ENCODE measurements around the gene HDGFL3. TPM values are rescaled to one million over a fixed set of nuclear protein-coding genes. Genes with fewer than 3 reads are reported as not detected.

Gene HDGFL3
- total and polyA plus RNA-seq, 9 of the 15 experiments (the other 6 are each of a cell fraction or from before 2014, with no cell fraction given), result 6.7 to 42.0 (median 31.4) TPM

GRCh38 chr15:83207009-83207659, 489 bp downstream of the HDGFL3 start (continued):
- TF ChIP-seq JUN (IDR thresholded peaks at IDR 0.05; ENCODE audit: borderline replicate concordance, low read depth, low read length), result no peak
- TF ChIP-seq JUN (CRISPR knock-in tag; IDR thresholded peaks at IDR 0.05; ENCODE audit: borderline replicate concordance), result 0 out of 2 replicates have a peak, but pooled peaks have one; percentile 12
- TF ChIP-seq OTX1 (CRISPR knock-in tag; IDR thresholded peaks at IDR 0.05), result no peak
- no peak for TF ChIP-seq ZNF175 (CRISPR knock-in tag; IDR thresholded peaks at IDR 0.05; ENCODE audit: low read depth)
- peak; percentile 75 for TF ChIP-seq NCOA6 (IDR thresholded peaks at IDR 0.05)
- no peak for TF ChIP-seq CBFB (CRISPR knock-in tag; IDR thresholded peaks at IDR 0.05)
- 0 out of 2 replicates have a peak, but pooled peaks have one; percentile 38 for TF ChIP-seq RB1 (IDR thresholded peaks at IDR 0.05; ENCODE audit: low read depth)
- TF ChIP-seq ZNF780A (CRISPR knock-in tag; IDR thresholded peaks at IDR 0.05), result no peak
- 0 out of 2 replicates have a peak, but pooled peaks have one; percentile 49 for TF ChIP-seq KAT7 (CRISPR knock-in tag; IDR thresholded peaks at IDR 0.05; ENCODE audit: borderline replicate concordance)
- peak; percentile 84 for TF ChIP-seq CTBP1 (IDR thresholded peaks at IDR 0.05; ENCODE audit: borderline replicate concordance)
- no peak for TF ChIP-seq ZNF778 (CRISPR knock-in tag; IDR thresholded peaks at IDR 0.05)
- TF ChIP-seq HMGN3 (IDR thresholded peaks at IDR 0.05; ENCODE audit: borderline replicate concordance, extremely low read depth, insufficient read length, low read depth, low read length), result peak; percentile 21
- peak; percentile 28 for TF ChIP-seq CTCFL (IDR thresholded peaks at IDR 0.05; ENCODE audit: borderline replicate concordance, insufficient read depth, low read depth, low read length, poor library complexity, severe bottlenecking)
- no peak for TF ChIP-seq BRF1 (IDR thresholded peaks at IDR 0.05; ENCODE audit: borderline replicate concordance, extremely low read depth, insufficient read length)
- TF ChIP-seq UBTF (IDR thresholded peaks at IDR 0.05; ENCODE audit: borderline replicate concordance in 1 of 2, low read depth in 2 of 2, low read length in 2 of 2), result peak; percentile 27 to 70; a peak in 2 of 4 replicates
- TF ChIP-seq, protein P1, sequence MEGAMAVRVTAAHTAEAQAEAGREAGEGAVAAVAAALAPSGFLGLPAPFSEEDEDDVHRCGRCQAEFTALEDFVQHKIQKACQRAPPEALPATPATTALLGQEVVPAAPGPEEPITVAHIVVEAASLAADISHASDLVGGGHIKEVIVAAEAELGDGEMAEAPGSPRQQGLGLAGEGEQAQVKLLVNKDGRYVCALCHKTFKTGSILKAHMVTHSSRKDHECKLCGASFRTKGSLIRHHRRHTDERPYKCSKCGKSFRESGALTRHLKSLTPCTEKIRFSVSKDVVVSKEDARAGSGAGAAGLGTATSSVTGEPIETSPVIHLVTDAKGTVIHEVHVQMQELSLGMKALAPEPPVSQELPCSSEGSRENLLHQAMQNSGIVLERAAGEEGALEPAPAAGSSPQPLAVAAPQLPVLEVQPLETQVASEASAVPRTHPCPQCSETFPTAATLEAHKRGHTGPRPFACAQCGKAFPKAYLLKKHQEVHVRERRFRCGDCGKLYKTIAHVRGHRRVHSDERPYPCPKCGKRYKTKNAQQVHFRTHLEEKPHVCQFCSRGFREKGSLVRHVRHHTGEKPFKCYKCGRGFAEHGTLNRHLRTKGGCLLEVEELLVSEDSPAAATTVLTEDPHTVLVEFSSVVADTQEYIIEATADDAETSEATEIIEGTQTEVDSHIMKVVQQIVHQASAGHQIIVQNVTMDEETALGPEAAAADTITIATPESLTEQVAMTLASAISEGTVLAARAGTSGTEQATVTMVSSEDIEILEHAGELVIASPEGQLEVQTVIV (CRISPR knock-in tag; IDR thresholded peaks at IDR 0.05; ENCODE audit: borderline replicate concordance), result no peak
- no peak for TF ChIP-seq NCOA4 (IDR thresholded peaks at IDR 0.05; ENCODE audit: partially characterized antibody)
- no peak for TF ChIP-seq ZNF280B (CRISPR knock-in tag; IDR thresholded peaks at IDR 0.05)
